NCI-H2196 (cell line): ENCODE measurements around the gene SETD4.

Experiments
- DNase-seq: peaks from one replicate; lab custom pipeline; 2025; ENCODE audit not compliant: unreplicated experiment; lab: John Stamatoyannopoulos, UW

SETD4 gene

GRCh38 chr21:36015045-36015444, 45.3 kb downstream of the SETD4 start:
- DNase-seq = no peak

- no peak for DNase-seq
These were observed 49.5 kb downstream of the SETD4 start for GRCh38 chr21:36010801-36011200.

- no peak for DNase-seq
These were observed 51.8 kb downstream of the SETD4 start for GRCh38 chr21:36008505-36008904.

GRCh38 chr21:36005879-36006400, 54.4 kb downstream of the SETD4 start:
- no peak for DNase-seq

- DNase-seq = peak; percentile 50
These were observed 55.3 kb downstream of the SETD4 start for GRCh38 chr21:36005018-36005417.

- DNase-seq = no peak
These were observed 55.9 kb downstream of the SETD4 start for GRCh38 chr21:36004441-36004840.

GRCh38 chr21:36003776-36004175, 56.5 kb downstream of the SETD4 start:
- no peak for DNase-seq

GRCh38 chr21:35996217-35996616, 64.1 kb downstream of the SETD4 start:
- DNase-seq = no peak

GRCh38 chr21:35995522-35996088, 64.7 kb downstream of the SETD4 start:
- DNase-seq = peak; percentile 60

- no peak for DNase-seq
These were observed 65.7 kb downstream of the SETD4 start for GRCh38 chr21:35994613-35995012.

- no peak for DNase-seq
These were observed 66.3 kb downstream of the SETD4 start for GRCh38 chr21:35993875-35994490.

GRCh38 chr21:35991131-35991530, 69.2 kb downstream of the SETD4 start:
- DNase-seq = no peak

- DNase-seq = no peak
These were observed 69.7 kb downstream of the SETD4 start for GRCh38 chr21:35990609-35991008.

GRCh38 chr21:35989138-35989735, 71.1 kb downstream of the SETD4 start:
- DNase-seq = no peak

- no peak for DNase-seq
These were observed 71.7 kb downstream of the SETD4 start for GRCh38 chr21:35988416-35989137.

GRCh38 chr21:35987475-35987874, 72.9 kb downstream of the SETD4 start:
- peak; percentile 30 for DNase-seq

GRCh38 chr21:35984654-35985361, 75.5 kb downstream of the SETD4 start:
- DNase-seq = no peak
